GM12873 (cell line): ENCODE measurements around the gene HTR3B.

Experiments used
- TF ChIP-seq, protein P1 (sequence below): IDR thresholded peaks from 2 replicates; pipeline ENCODE4 v1.5.1; 2012; ENCODE audit warnings: low read depth, mild to moderate bottlenecking, moderate library complexity, low read length, control low read depth; ENCODE audit not compliant: insufficient read depth; ENCODE audit errors: missing control alignments

Gene HTR3B

DNA sequence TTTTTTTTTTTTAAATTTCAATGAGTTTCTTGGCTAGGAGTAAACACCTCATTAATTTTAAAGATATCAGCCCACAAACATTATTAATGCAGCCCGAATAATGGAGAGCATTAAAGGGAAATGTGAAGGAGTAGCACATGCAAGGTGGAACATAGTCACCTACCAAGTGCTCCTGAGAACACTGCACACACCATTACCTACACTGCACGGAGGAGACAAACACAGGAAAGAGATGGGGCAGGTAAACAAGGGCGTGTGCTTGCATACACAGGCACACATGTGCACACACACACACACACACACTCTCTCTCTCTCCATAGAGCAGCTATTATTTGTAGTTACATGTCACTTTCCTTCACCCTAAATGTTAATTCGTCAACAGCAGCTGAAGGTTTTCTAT lies 30.2 kb downstream of the HTR3B start:
- TF ChIP-seq, protein P1, sequence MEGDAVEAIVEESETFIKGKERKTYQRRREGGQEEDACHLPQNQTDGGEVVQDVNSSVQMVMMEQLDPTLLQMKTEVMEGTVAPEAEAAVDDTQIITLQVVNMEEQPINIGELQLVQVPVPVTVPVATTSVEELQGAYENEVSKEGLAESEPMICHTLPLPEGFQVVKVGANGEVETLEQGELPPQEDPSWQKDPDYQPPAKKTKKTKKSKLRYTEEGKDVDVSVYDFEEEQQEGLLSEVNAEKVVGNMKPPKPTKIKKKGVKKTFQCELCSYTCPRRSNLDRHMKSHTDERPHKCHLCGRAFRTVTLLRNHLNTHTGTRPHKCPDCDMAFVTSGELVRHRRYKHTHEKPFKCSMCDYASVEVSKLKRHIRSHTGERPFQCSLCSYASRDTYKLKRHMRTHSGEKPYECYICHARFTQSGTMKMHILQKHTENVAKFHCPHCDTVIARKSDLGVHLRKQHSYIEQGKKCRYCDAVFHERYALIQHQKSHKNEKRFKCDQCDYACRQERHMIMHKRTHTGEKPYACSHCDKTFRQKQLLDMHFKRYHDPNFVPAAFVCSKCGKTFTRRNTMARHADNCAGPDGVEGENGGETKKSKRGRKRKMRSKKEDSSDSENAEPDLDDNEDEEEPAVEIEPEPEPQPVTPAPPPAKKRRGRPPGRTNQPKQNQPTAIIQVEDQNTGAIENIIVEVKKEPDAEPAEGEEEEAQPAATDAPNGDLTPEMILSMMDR = no peak

DNA sequence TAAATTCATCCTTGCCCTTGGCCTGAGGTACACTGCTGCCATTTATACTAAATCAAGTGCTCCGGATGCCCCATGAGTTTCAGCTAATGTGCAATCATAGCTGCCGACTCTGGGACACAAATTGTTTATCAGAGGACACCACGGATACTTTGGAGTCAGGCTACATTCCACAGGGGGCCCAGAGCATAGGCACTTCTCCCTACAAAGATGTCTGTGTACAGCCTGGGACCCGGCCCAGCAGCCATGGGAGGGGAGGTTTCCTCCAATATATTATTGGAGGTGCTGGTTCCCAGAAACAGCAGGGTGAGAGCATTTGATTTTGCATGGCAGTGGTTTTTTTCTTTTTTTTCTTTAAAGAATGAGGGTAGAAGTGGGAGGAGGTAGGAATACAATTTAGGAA lies 31.3 kb downstream of the HTR3B start:
- TF ChIP-seq, protein P1 = no peak

DNA sequence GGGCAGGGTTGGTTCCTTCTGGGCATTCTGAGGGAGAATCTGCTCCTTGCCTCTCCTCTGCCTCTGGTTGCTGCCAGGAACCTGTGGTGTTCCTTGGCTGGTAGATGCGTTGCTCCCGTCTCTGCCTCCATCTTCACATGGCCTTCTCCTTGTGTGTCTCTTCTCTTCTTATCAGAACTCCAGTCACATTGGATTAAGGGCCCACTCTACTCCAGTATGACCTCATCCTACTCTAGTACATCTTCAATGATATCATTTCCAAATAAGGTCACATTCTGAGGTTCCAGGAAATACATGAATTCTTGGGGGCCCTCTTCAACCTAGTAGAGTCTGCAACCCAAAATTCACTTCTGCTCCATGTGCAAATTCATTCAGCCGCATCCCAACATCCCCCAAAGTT lies 33.3 kb downstream of the HTR3B start:
- TF ChIP-seq, protein P1 = no peak

DNA sequence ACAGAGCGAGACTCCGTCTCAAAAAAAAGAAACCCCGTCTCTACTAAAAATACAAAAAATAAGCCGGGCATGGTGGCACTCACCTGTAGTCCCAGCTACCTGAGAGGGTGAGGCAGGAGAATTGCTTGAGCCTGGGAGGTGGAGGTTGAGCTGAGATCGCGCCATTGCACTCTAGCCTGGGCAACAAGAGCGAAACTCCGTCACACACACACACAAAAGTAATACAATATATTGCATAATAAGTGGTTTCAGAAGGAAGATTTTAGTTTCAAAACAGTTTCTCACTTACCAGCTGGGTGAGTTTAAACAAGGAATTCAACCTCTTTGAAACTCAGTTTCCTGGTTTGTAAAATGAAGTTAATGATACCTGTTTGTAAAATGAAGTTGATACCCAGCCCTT lies 37.7 kb downstream of the HTR3B start:
- TF ChIP-seq, protein P1 = no peak

DNA sequence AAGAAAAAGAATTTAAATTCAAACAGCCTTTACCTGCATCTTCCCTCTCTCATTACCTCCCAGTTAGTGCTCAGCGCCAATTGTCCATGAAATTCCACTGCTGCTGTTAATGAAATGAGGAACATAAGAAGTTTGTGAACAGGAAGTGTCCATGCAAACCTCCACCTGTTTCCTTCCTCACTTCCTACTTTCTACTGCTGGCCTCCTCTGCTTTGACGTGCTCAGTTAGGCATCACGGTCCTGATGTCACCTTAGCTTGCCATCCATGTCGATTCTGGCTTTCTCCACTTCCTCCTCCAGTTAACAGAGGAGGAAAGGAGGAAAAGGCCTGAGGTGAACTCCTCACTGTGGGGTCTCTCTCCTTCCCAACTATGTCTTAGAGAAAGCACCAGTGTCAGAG lies 43.4 kb downstream of the HTR3B start:
- TF ChIP-seq, protein P1 = no peak

DNA sequence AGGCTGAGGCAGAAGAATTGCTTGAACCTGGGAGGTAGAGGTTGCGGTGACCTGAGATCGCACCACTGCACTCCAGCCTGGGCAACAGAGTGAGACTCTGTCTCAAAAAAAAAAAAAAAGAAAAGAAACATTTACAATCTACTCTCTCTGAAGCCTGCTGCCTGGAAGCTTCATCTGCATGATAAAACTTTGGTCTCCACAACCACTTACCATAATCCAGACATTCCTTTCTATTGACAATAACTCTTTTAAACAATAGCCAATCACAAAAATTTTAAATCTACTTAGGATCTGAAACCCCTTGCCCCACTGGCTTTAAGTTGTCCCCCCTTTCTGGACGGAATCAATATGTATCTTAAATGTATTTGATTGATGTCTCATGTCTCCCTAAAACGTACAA lies 45.3 kb downstream of the HTR3B start:
- TF ChIP-seq, protein P1 = no peak

DNA sequence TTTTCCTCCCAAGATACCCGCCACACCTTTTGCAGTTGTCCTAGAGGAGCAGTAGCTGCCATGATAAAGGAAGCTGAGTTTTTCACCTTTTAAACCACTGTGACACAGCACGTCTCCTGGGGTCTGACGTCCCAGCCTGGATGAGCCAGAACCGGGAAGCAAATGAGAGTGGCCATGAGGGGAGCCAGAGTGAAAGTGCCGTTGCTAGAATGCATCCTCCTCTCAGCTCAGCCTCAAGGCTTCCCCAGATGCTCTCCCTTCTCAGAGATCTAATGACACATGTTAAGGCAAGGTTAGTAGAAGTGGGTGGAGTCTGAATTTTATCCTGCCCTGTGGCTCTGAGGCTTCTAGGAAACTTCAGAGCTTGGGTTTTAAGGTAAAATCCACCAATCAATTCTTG lies 46.9 kb downstream of the HTR3B start:
- TF ChIP-seq, protein P1 = no peak
